Gastroesophageal sphincter (tissue), 3 donors: Measurements from ENCODE around the gene MYO1H.

Experiments used
- POLR2A ChIP-seq, 2 donors: fragments of 450-650 bp; IDR thresholded peaks; one replicate each; pipeline ENCODE4 v1.6.1; 2017; ENCODE audit warnings: antibody characterized with exemption in 2 of 2, mild to moderate bottlenecking in 2 of 2, moderate library complexity in 1 of 2
- POLR2AphosphoS5 ChIP-seq: sonication (generic); formaldehyde crosslinking; IDR thresholded peaks from one replicate; pipeline ENCODE4 v1.6.1; 2017; ENCODE audit warnings: antibody characterized with exemption
- TF ChIP-seq, protein P1 (sequence below), 4 experiments: fragments of 200-600 bp in 2 of 4; fragments of 450-650 bp in 2 of 4; sonication (generic) in 1 of 4; IDR thresholded peaks; one replicate each; pipeline ENCODE4 v1.5.1; 2017 to 2019; ENCODE audit warnings: antibody characterized with exemption in 4 of 4, mild to moderate bottlenecking in 2 of 4, moderate library complexity in 2 of 4

- TF ChIP-seq, protein P1, sequence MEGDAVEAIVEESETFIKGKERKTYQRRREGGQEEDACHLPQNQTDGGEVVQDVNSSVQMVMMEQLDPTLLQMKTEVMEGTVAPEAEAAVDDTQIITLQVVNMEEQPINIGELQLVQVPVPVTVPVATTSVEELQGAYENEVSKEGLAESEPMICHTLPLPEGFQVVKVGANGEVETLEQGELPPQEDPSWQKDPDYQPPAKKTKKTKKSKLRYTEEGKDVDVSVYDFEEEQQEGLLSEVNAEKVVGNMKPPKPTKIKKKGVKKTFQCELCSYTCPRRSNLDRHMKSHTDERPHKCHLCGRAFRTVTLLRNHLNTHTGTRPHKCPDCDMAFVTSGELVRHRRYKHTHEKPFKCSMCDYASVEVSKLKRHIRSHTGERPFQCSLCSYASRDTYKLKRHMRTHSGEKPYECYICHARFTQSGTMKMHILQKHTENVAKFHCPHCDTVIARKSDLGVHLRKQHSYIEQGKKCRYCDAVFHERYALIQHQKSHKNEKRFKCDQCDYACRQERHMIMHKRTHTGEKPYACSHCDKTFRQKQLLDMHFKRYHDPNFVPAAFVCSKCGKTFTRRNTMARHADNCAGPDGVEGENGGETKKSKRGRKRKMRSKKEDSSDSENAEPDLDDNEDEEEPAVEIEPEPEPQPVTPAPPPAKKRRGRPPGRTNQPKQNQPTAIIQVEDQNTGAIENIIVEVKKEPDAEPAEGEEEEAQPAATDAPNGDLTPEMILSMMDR (IDR thresholded peaks at IDR 0.05): no peak
- no peak for TF ChIP-seq POLR2A (IDR thresholded peaks at IDR 0.05)
- no peak for TF ChIP-seq POLR2AphosphoS5
These were observed 86.9 kb downstream of the MYO1H start for GRCh38 chr12:109434582-109434981.
